Spleen (tissue), 7 donors: ENCODE measurements around the gene CUZD1.
"Not testable (repeated sequence)": the region's sequence is repeated elsewhere in the genome, so short reads cannot be mapped to it uniquely, and the experiment has no call there.

ENCODE experiments used
- CTCF ChIP-seq, 11 experiments: fragments of 200-600 bp in 7 of 11; fragments of 450-650 bp in 4 of 11; sonication (generic) in 4 of 11; IDR thresholded peaks in 8 of 11; conservative IDR thresholded peaks in 3 of 11; 1 replicate in 7 of 11; 2 replicates in 4 of 11; pipeline versions ENCODE4 v1.4.0 to v1.8.0; 2016 to 2021; ENCODE audit warnings: antibody characterized with exemption in 11 of 11, inconsistent platforms in 4 of 11, mild to moderate bottlenecking in 1 of 11
- POLR2A ChIP-seq, 3 donors: fragments of 450-650 bp; IDR thresholded peaks; one replicate each; pipeline ENCODE4 v1.5.1; 2017; ENCODE audit warnings: antibody characterized with exemption in 3 of 3, mild to moderate bottlenecking in 1 of 3
- POLR2AphosphoS5 ChIP-seq, 3 donors: sonication (generic); formaldehyde crosslinking; IDR thresholded peaks; one replicate each; pipeline ENCODE4 v1.5.1; 2017; ENCODE audit warnings: antibody characterized with exemption in 3 of 3
- donor health status: DM: no; HTN: no; CAD: no; lungs with moderate emphysema.
- donor health status: DM: no; HTN: no; CAD: no.
- donor health status: DM: no; HTN: no; CAD: no.

GRCh38 chr10:122868768-122869167 is 23.1 kb upstream of the CUZD1 start:
- not testable (repeated sequence) for TF ChIP-seq CTCF (IDR thresholded peaks at IDR 0.05 in 8 of 11, conservative IDR thresholded peaks at IDR 0.05 in 3 of 11); POLR2A (IDR thresholded peaks at IDR 0.05); POLR2AphosphoS5 (IDR thresholded peaks at IDR 0.05)
